Astrocyte (in vitro differentiated cells and primary cell): ENCODE measurements around the gene HEATR9. TPM values are rescaled to one million over a fixed set of nuclear protein-coding genes. Genes with fewer than 3 reads are reported as not detected.

Source experiments
- DNase-seq: peaks from one replicate; pipeline ENCODE4 v3.0.0-alpha.2; 2010; ENCODE audit warnings: low read depth
- FAIRE-seq: peaks from 2 replicates; lab custom pipeline; 2011; peaks lifted over from hg19 to GRCh38; lab: Jason Lieb, UNC
- H2AFZ ChIP-seq: 2 replicates; pipeline ENCODE4 v1.6.0; 2012; ENCODE audit warnings: low read depth, low read length, inconsistent platforms
- H3K27ac ChIP-seq: 2 replicates; pipeline ENCODE4 v1.5.1; 2011; ENCODE audit warnings: low read depth, low read length, inconsistent platforms
- H3K27me3 ChIP-seq: 2 replicates; pipeline ENCODE4 v1.6.0; 2011; ENCODE audit warnings: low read length, inconsistent platforms; ENCODE audit not compliant: insufficient read depth
- H3K36me3 ChIP-seq: 2 replicates; pipeline ENCODE4 v1.5.1; 2011; ENCODE audit warnings: low read length, inconsistent platforms; ENCODE audit not compliant: insufficient read depth
- H3K4me1 ChIP-seq: 2 replicates; pipeline ENCODE4 v1.5.1; 2011; ENCODE audit warnings: low read length, inconsistent platforms; ENCODE audit not compliant: insufficient read depth
- H3K4me2 ChIP-seq: 2 replicates; pipeline ENCODE4 v1.6.0; 2012; ENCODE audit warnings: low read length, inconsistent platforms
- H3K4me3 ChIP-seq: 2 replicates; pipeline ENCODE4 v1.5.1; 2011; ENCODE audit warnings: low read depth, mild to moderate bottlenecking, low read length, inconsistent platforms; ENCODE audit not compliant: insufficient read depth
- H3K79me2 ChIP-seq: 2 replicates; pipeline ENCODE4 v1.6.0; 2012; ENCODE audit warnings: mild to moderate bottlenecking, low read length, inconsistent platforms; ENCODE audit not compliant: insufficient read depth
- H3K9ac ChIP-seq: 2 replicates; pipeline ENCODE4 v1.6.0; 2012; ENCODE audit warnings: mild to moderate bottlenecking, low read length, inconsistent platforms
- H3K9me3 ChIP-seq: 2 replicates; pipeline ENCODE4 v1.5.1; 2012; ENCODE audit warnings: low read depth, mild to moderate bottlenecking, low read length, inconsistent platforms; ENCODE audit not compliant: insufficient read depth
- H4K20me1 ChIP-seq: 2 replicates; pipeline ENCODE4 v1.6.0; 2012; ENCODE audit warnings: low read length, inconsistent platforms; ENCODE audit not compliant: insufficient read depth
- H3K27ac Mint-ChIP-seq: one replicate; pipeline ENCODE4 v1.8.0; 2021; ENCODE audit warnings: mild to moderate bottlenecking, mixed read lengths; ENCODE audit not compliant: unreplicated experiment
- H3K27me3 Mint-ChIP-seq: one replicate; pipeline ENCODE4 v1.8.0; 2021; ENCODE audit warnings: low read depth, mixed read lengths; ENCODE audit not compliant: unreplicated experiment
- H3K36me3 Mint-ChIP-seq: one replicate; pipeline ENCODE4 v1.8.0; 2021; ENCODE audit warnings: low read depth, mixed read lengths; ENCODE audit not compliant: unreplicated experiment
- H3K4me1 Mint-ChIP-seq: one replicate; pipeline ENCODE4 v1.8.0; 2021; ENCODE audit warnings: low read depth, mixed read lengths; ENCODE audit not compliant: unreplicated experiment
- H3K4me3 Mint-ChIP-seq: one replicate; pipeline ENCODE4 v1.8.0; 2021; ENCODE audit warnings: mild to moderate bottlenecking, moderate library complexity, mixed read lengths; ENCODE audit not compliant: unreplicated experiment
- H3K9me3 Mint-ChIP-seq: one replicate; pipeline ENCODE4 v1.8.0; 2021; ENCODE audit warnings: mild to moderate bottlenecking, mixed read lengths; ENCODE audit not compliant: unreplicated experiment
- CTCF ChIP-seq: IDR thresholded peaks from 2 replicates; pipeline ENCODE4 v1.5.1; 2011; ENCODE audit warnings: low read depth, mild to moderate bottlenecking, inconsistent platforms, low read length, moderate library complexity; ENCODE audit not compliant: insufficient read depth
- EZH2 ChIP-seq: IDR thresholded peaks from 2 replicates; pipeline ENCODE4 v1.6.1; 2012; ENCODE audit warnings: mild to moderate bottlenecking, low read length, inconsistent platforms; ENCODE audit not compliant: insufficient read depth
- total RNA-seq: library from RNA; stranded (reverse); gene quantifications from 2 replicates; pipeline ENCODE4 v1.2.1, GENCODE V29; 2021

The HEATR9 gene
- total RNA-seq, 1 donor from 2014 or later = not detected

- no peak for DNase-seq
- no peak overlapping the region for H3K9ac ChIP-seq
- no peaks in the 10 kb centered on the region for H4K20me1 ChIP-seq
- TF ChIP-seq CTCF (no peak), EZH2 (no peak)
- no peaks in the 10 kb centered on the region for H3K9me3 ChIP-seq
- peaks cover 4% of the 10 kb centered on the region for H3K4me1 ChIP-seq
- H3K27ac ChIP-seq = no peak overlapping the region
- no peaks in the 10 kb centered on the region for H3K79me2 ChIP-seq
- H3K27me3 Mint-ChIP-seq = no peaks in the 10 kb centered on the region
- FAIRE-seq = no peak
- no peak overlapping the region for H3K4me2 ChIP-seq
- no peak overlapping the region for H3K27ac Mint-ChIP-seq
- H3K4me1 Mint-ChIP-seq = peaks cover 17% of the 10 kb centered on the region
- no peak overlapping the region for H3K4me3 ChIP-seq
- no peak overlapping the region for H2AFZ ChIP-seq
- H3K27me3 ChIP-seq = no peaks in the 10 kb centered on the region
- no peak overlapping the region for H3K4me3 Mint-ChIP-seq
- H3K9me3 Mint-ChIP-seq = no peaks in the 10 kb centered on the region
- peaks cover 3% of the 10 kb centered on the region for H3K36me3 Mint-ChIP-seq
- H3K36me3 ChIP-seq = no peaks in the 10 kb centered on the region
These were observed 2.5 kb upstream of the HEATR9 start for GRCh38 chr17:35870906-35871819.

GRCh38 chr17:35867574-35867973 lies 1.1 kb downstream of the HEATR9 start:
- no peak for FAIRE-seq

More at GRCh38 chr17:35867574-35867973, 1.1 kb downstream of the HEATR9 start:
- Histone ChIP-seq H3K9ac (no peak overlapping the region), H3K79me2 (no peaks in the 10 kb centered on the region), H3K27me3 (no peaks in the 10 kb centered on the region), H3K4me3 (no peak overlapping the region), H2AFZ (no peak overlapping the region), H4K20me1 (no peaks in the 10 kb centered on the region), H3K9me3 (no peaks in the 10 kb centered on the region), H3K4me2 (no peak overlapping the region), H3K27ac (no peak overlapping the region), H3K4me1 (peaks cover 7% of the 10 kb centered on the region), H3K36me3 (no peaks in the 10 kb centered on the region)
- peaks cover 15% of the 10 kb centered on the region for H3K4me1 Mint-ChIP-seq
- no peak overlapping the region for H3K27ac Mint-ChIP-seq
- no peaks in the 10 kb centered on the region for H3K27me3 Mint-ChIP-seq
- H3K4me3 Mint-ChIP-seq = no peak overlapping the region
- TF ChIP-seq CTCF (no peak), EZH2 (no peak)
- no peaks in the 10 kb centered on the region for H3K9me3 Mint-ChIP-seq
- DNase-seq = no peak
- H3K36me3 Mint-ChIP-seq = peaks cover 14% of the 10 kb centered on the region
